Stimulated activated CD4-positive, alpha-beta T cell treated with anti-CD3 and anti-CD28 coated beads, TNF-alpha, amount 100 ng/mL, for 1 hour (primary cell): Measurements from ENCODE around the gene PDXP.
"Not testable (repeated sequence)": the region's sequence is repeated elsewhere in the genome, so short reads cannot be mapped to it uniquely, and the experiment has no call there.

Experiments used
- DNase-seq, 3 donors: peaks; one replicate each; pipeline ENCODE4 v3.0.0-alpha.2; 2020; ENCODE audit warnings: low read depth in 3 of 3, low spot score in 1 of 3

The PDXP gene

GRCh38 chr22:37696260-37696656, 37.7 kb downstream of the PDXP start:
- not testable (repeated sequence) for DNase-seq

DNA sequence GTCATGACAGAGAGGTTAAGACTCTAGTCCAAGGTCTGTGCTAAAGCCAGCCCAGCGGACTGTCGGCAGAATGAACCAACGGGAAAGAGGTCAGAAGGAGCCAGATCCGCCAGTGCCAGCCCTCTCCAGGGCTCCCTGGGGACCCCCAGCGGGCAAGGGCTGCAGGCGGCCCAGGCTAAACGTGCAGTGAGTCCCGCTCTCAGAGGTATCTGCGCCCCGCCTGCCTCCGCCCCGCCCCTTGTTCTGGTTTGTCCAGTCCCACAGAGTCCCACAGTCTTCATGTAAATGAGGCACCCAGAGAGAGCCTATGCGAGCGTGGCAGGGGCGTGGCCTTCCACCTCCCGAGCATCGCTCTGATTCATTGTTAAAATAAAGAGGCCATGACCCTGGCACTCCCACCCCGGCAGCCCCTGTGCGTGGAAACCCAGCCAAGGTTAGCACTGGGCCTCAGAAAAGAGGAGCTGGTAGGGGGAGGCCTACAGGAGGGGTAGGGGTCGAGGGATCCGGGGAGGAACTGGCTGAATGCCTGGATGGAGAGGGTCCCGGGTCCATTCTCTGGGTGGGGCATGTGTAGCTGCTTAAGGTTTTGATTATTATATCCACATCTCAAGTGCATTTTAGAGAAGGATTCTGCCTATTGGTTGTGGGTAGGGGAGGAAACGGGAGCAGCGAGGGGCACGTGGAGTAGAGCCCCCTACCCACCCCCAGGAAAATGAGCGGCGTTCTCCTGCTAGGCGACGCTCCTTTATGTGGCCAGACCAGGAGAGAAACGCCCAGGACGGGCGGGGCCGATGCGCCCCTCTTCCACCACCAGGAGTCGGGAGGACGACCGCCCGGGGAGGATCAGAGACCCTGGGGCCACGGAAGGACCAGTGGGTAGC, 38.4 kb downstream of the PDXP start, which contains the start of gene TRIOBP:
TSS of gene TRIOBP (plus strand) at position 392 of the 881 bp plus-strand sequence. CDS start 4,318 bp downstream, outside the sequence.
- DNase-seq: peak; percentile 50 to 71 (median 51)

DNA sequence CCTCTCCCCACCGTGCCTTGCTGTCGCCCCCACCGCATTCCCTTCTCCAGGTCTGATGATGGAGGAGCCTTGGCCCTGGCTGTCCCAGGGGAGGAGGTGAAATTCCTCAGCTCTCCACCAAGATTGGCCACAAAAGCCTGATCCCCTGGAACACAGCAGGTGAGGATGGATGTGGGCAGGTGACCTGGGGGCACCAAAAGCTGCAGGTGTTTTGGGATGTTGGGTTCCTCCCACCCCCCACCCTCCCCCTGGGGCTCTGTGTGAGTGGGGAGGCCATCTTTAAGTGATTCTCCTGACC, 39.0 kb downstream of the PDXP start:
- DNase-seq: no peak

- no peak for DNase-seq
Measured at GRCh38 chr22:37701141-37701786, 42.7 kb downstream of the PDXP start.

DNA sequence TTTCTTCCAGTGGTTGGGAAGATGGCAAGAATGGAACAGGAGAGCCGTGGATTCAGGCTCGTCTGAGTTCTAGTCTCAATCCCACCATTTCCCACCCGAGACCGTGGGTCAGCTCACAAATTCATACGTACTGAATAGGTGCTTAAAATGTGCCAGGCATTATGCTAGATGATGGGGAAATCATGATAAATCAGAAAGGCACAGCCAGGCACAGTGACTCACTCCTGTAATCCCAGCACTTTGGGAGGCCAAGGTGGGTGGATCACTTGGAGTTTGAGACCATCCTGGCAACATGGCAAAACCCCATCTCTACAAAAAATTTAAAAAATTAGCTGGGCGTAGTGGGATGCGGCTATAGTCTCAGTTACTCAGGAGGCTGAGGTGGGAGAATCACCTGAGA, 45.4 kb downstream of the PDXP start:
- DNase-seq: no peak

- no peak for DNase-seq
Measured at GRCh38 chr22:37704645-37705044, 46.1 kb downstream of the PDXP start.

GRCh38 chr22:37705205-37705604, 46.7 kb downstream of the PDXP start:
- DNase-seq: no peak

DNA sequence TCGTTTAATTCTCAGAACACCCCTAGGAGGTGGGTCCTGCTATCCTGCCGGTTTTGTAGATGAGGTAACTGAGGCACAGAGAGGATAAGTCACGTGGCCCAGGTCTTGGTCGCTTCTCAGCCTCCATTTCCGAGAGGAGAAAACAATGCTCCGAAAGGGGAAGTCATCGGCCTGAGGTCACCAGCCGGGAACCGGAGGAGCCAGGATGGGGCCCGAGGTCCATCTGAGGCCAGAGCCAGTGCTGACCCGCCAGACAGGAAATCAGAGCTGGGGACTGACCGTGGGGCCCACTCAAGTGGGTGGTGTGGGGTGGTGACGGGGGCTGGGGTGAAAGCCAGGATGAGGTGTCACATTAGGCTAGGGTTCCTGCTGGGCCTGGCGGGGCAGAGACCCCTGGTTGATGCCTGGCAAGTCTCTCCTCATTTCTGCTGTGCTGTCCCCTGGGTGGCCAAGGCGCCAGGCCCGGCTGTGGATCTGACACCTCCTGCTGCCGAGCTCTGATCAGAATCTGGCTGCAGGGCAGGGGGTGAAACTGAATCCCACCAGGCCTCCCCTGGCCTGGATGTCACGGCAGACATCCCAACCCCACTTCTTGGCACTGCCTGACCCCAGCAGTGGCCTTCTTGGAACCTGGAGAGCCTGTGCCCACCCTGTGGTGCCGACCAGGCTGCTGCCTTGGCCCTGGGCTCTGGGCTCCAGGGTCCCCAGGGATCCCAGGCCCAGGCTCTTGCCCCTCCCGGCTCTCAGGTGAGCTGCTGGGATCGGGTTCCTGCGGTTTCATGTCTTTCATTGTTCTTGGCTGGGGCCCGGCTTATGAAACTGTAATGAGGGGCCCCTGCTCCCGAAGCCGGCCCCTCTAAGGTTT, 50.3 kb downstream of the PDXP start:
- DNase-seq: no peak

- DNase-seq: no peak
Measured at GRCh38 chr22:37709445-37709765, 50.9 kb downstream of the PDXP start.

GRCh38 chr22:37710675-37711074, 52.2 kb downstream of the PDXP start:
- DNase-seq: no peak

DNA sequence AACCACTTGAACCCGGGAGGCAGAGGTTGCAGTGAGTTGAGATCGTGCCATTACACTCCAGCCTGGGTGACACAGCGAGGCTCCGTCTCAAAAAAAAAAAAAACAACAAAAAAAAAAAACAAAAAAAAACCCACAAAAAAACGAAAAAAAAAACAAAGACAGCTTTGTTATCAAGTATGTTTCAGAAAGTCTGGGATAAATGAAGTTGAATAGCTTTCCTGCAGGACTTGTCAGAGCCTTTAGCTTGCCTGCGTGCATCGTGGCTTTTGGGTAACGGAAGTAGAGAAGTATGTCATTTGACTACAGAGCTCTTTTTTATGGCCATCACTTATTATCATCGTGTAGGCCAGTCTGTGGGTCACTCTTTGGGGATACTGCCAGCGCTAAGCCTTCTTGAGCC, 53.0 kb downstream of the PDXP start:
- no peak for DNase-seq

GRCh38 chr22:37713761-37714160, 55.2 kb downstream of the PDXP start:
- DNase-seq: no peak

DNA sequence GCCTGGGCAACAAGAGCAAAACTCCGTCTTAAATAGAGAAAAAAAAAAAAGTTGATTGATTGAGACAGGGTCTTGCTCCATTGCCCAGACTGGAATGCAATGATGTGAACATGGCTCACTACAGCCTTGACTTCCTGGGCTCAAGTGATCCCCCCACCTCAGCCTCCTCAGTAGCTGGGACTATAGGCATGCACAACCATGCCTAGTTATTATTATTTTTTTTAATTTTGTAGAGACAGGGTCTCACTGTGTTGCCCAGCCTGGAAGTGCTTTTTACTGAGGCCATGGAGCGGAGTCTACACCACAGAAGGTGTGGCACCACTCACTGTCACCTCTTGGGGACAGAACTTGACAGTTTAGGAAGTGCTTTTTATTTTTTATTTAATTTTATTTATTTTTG, 56.1 kb downstream of the PDXP start:
- no peak for DNase-seq

DNA sequence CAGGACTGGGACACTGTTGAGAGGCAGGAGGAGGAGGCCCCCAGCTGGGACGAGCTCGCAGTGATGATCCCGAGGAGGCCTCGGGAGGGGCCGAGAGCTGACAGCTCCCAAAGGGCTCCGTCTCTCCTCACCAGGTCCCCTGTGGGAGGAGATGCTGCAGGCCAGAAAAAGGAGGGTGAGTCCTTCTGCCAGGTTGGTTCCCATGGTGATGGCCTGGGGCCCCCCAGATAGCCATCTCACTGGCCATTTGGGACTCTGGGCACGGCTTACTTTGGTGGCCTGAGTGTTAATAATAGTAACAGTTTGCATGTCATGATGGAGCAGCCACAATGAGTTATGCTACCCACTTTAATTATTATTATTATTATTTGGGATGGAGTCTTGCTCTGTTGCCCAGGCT, 57.2 kb downstream of the PDXP start:
- DNase-seq: no peak
